NCI-H128 (cell line): ENCODE results near the gene PDE4D.
"Not testable (repeated sequence)": the region's sequence is repeated elsewhere in the genome, so short reads cannot be mapped to it uniquely, and the experiment has no call there.

Experiments
- DNase-seq: peaks from one replicate; lab custom pipeline; 2025; ENCODE audit not compliant: unreplicated experiment; lab: John Stamatoyannopoulos, UW

Gene PDE4D

GRCh38 chr5:59064293-59064692, 829.2 kb downstream of the PDE4D start:
- no peak for DNase-seq

- no peak for DNase-seq
These were observed 830.4 kb downstream of the PDE4D start for GRCh38 chr5:59062986-59063683.

- DNase-seq, result no peak
These were observed 832.1 kb downstream of the PDE4D start for GRCh38 chr5:59061377-59061776.

GRCh38 chr5:59058969-59059687, 834.4 kb downstream of the PDE4D start:
- no peak for DNase-seq

GRCh38 chr5:59058237-59058636, 835.3 kb downstream of the PDE4D start:
- no peak for DNase-seq

GRCh38 chr5:59056599-59056998, 836.9 kb downstream of the PDE4D start:
- not testable (repeated sequence) for DNase-seq

- DNase-seq, result no peak
These were observed 837.6 kb downstream of the PDE4D start for GRCh38 chr5:59055745-59056448.

- no peak for DNase-seq
These were observed 838.5 kb downstream of the PDE4D start for GRCh38 chr5:59054963-59055528.

GRCh38 chr5:59051951-59052350, 841.6 kb downstream of the PDE4D start:
- DNase-seq, result no peak

- no peak for DNase-seq
These were observed 844.4 kb downstream of the PDE4D start for GRCh38 chr5:59049095-59049494.

GRCh38 chr5:59042201-59043055, 851.1 kb downstream of the PDE4D start:
- no peak for DNase-seq

GRCh38 chr5:59041355-59041754, 852.2 kb downstream of the PDE4D start:
- DNase-seq, result no peak

- no peak for DNase-seq
These were observed 852.7 kb downstream of the PDE4D start for GRCh38 chr5:59040804-59041201.

GRCh38 chr5:59040024-59040803, 853.3 kb downstream of the PDE4D start:
- no peak for DNase-seq

GRCh38 chr5:59039296-59040023, 854.1 kb downstream of the PDE4D start:
- no peak for DNase-seq

GRCh38 chr5:59038798-59039295, 854.7 kb downstream of the PDE4D start:
- DNase-seq, result no peak

- DNase-seq, result no peak
These were observed 855.4 kb downstream of the PDE4D start for GRCh38 chr5:59037941-59038797.

- no peak for DNase-seq
These were observed 856.1 kb downstream of the PDE4D start for GRCh38 chr5:59037453-59037852.
